Colonic mucosa (tissue), 4 donors: ENCODE measurements around the gene JMJD1C. TPM values are rescaled to one million over a fixed set of nuclear protein-coding genes. Genes with fewer than 3 reads are reported as not detected.

ENCODE experiments used
- DNase-seq: peaks from one replicate; pipeline ENCODE4 v3.0.0-alpha.2; 2020
- H3K27ac ChIP-seq: fragments of 200-600 bp; one replicate; pipeline ENCODE4 v1.8.0; 2021
- H3K27me3 ChIP-seq: fragments of 200-600 bp; one replicate; pipeline ENCODE4 v1.8.0; 2021
- H3K36me3 ChIP-seq: fragments of 200-600 bp; one replicate; pipeline ENCODE4 v1.8.0; 2021
- H3K4me1 ChIP-seq: fragments of 200-600 bp; one replicate; pipeline ENCODE4 v1.8.0; 2021; ENCODE audit warnings: mild to moderate bottlenecking
- H3K4me3 ChIP-seq: fragments of 200-600 bp; one replicate; pipeline ENCODE4 v1.8.0; 2021
- H3K9ac ChIP-seq, 2 donors: one replicate each; pipeline ENCODE4 v1.7.0; 2013; ENCODE audit warnings: control low read depth in 2 of 2, low read depth in 2 of 2, low read length in 2 of 2
- H3K9me3 ChIP-seq: fragments of 200-600 bp; one replicate; pipeline ENCODE4 v1.8.0; 2021
- CTCF ChIP-seq: fragments of 200-600 bp; IDR thresholded peaks from one replicate; pipeline ENCODE4 v1.8.0; 2022; ENCODE audit warnings: antibody characterized with exemption, mild to moderate bottlenecking
- intact Hi-C: fragments of 100-400 bp; cut with DNase I; formaldehyde crosslinking; loops from one replicate; pipeline ENCODE4 v1.14.1; 2022
- total RNA-seq, 2 donors: library from RNA; stranded (reverse); fragmentation: NEBNext Ultra II Directional in 1 of 2; extraction: Animal tissue kit (Norgen Biotek cat#: 25700) in 1 of 2; gene quantifications; one replicate each; pipeline ENCODE4 v1.2.1, GENCODE V29; 2021
- donor health status: healthy.
- donor health status: DM: no; HTN: no; CAD: no.
- donor health status: DM: no; HTN: no; CAD: no.

The JMJD1C gene
- total RNA-seq, 2 donors from 2014 or later, result 37.7 to 72.2 TPM

- intact Hi-C loops, result no loop called here
- Histone ChIP-seq H3K4me3 (no peak overlapping the region), H3K27ac (no peak overlapping the region), H3K4me1 (no peaks in the 10 kb centered on the region), H3K36me3 (no peaks in the 10 kb centered on the region), H3K27me3 (no peaks in the 10 kb centered on the region), H3K9ac (no peak overlapping the region), H3K9me3 (no peaks in the 10 kb centered on the region)
- no peak for DNase-seq
- no peak for TF ChIP-seq CTCF
Measured at GRCh38 chr10:63275094-63275493, 190.7 kb downstream of the JMJD1C start.

GRCh38 chr10:63273577-63273976, 192.2 kb downstream of the JMJD1C start:
- Histone ChIP-seq H3K4me1 (no peaks in the 10 kb centered on the region), H3K4me3 (no peak overlapping the region), H3K9ac (no peak overlapping the region), H3K9me3 (no peaks in the 10 kb centered on the region), H3K27ac (no peak overlapping the region), H3K27me3 (no peaks in the 10 kb centered on the region), H3K36me3 (no peaks in the 10 kb centered on the region)
- no peak for DNase-seq
- TF ChIP-seq CTCF, result no peak
- intact Hi-C loops, result no loop called here

GRCh38 chr10:63268798-63269503, 196.8 kb downstream of the JMJD1C start:
- peak overlapping the region; percentile 48 for H3K4me3 ChIP-seq
- DNase-seq, result peak; percentile 90
- no peaks in the 10 kb centered on the region for H3K4me1 ChIP-seq
- peak overlapping the region; percentile 92 for H3K27ac ChIP-seq
- H3K36me3 ChIP-seq, result no peaks in the 10 kb centered on the region
- peak; percentile 25 for TF ChIP-seq CTCF
- H3K9me3 ChIP-seq, result no peaks in the 10 kb centered on the region
- peak overlapping the region; percentile 86 to 91 for H3K9ac ChIP-seq
- intact Hi-C loops, result no loop called here
- no peaks in the 10 kb centered on the region for H3K27me3 ChIP-seq

- Histone ChIP-seq H3K9me3 (no peaks in the 10 kb centered on the region), H3K4me3 (peak overlapping the region; percentile 48), H3K36me3 (no peaks in the 10 kb centered on the region), H3K27me3 (no peaks in the 10 kb centered on the region), H3K9ac (peak overlapping the region; percentile 86 to 91), H3K27ac (peak overlapping the region; percentile 92), H3K4me1 (peaks cover 3% of the 10 kb centered on the region)
- no peak for TF ChIP-seq CTCF
- intact Hi-C loops, result no loop called here
- no peak for DNase-seq
Measured at GRCh38 chr10:63268149-63268797, 197.5 kb downstream of the JMJD1C start.

GRCh38 chr10:63267414-63268148, 198.2 kb downstream of the JMJD1C start:
- Histone ChIP-seq H3K9ac (peak overlapping the region; percentile 5 to 91), H3K9me3 (no peaks in the 10 kb centered on the region), H3K4me1 (peaks cover 4% of the 10 kb centered on the region), H3K4me3 (peak overlapping the region; percentile 48), H3K27me3 (no peaks in the 10 kb centered on the region), H3K36me3 (no peaks in the 10 kb centered on the region), H3K27ac (peak overlapping the region; percentile 92)
- DNase-seq, result peak; percentile 44
- intact Hi-C loops, result no loop called here
- no peak for TF ChIP-seq CTCF
